GM12878 (cell line): ENCODE results near the gene ZNF805. TPM values are rescaled to one million over a fixed set of nuclear protein-coding genes. Genes with fewer than 3 reads are reported as not detected.
"Not testable (repeated sequence)": the region's sequence is repeated elsewhere in the genome, so short reads cannot be mapped to it uniquely, and the experiment has no call there.

Experiments
- ATAC-seq: fragments of 200-7000 bp; cut with Tn5 transposase; 3 replicates; pipeline ENCODE4 v1.9.1; 2020; ENCODE audit warnings: mild to moderate bottlenecking, moderate library complexity
- BruUV-seq: library from RNA; stranded (reverse); fragments of 400-500 nt; replicated peaks from 2 replicates; lab custom pipeline; 2021; lab: Mats Ljungman, UMichigan
- CTCF ChIA-PET: fragments of 300-600 bp; sonication (Branson Sonifier 250); formaldehyde crosslinking; extraction: SDS; loops from one replicate; lab custom pipeline; 2021; ENCODE audit warnings: inconsistent platforms; lab: Yijun Ruan, JAX
- POLR2A ChIA-PET: fragments of 350-600 bp; formaldehyde crosslinking; extraction: SDS; loops from one replicate; lab custom pipeline; 2021; ENCODE audit warnings: inconsistent platforms; lab: Charles Lee
- RAD21 ChIA-PET: fragments of 300-600 bp; sonication (Branson Sonifier 250); formaldehyde crosslinking; loops from one replicate; lab custom pipeline; 2023; ENCODE audit warnings: antibody characterized with exemption; ENCODE audit not compliant: unreplicated experiment; lab: Charles Lee
- SMC1A ChIA-PET: fragments of 300-600 bp; sonication (Branson Sonifier 250); formaldehyde crosslinking; loops from one replicate; lab custom pipeline; 2023; ENCODE audit not compliant: unreplicated experiment, uncharacterized antibody; lab: Charles Lee
- DNase-seq: peaks from one replicate; pipeline ENCODE4 v3.0.0-alpha.2; 2011; ENCODE audit warnings: low read depth, low spot score
- FAIRE-seq: peaks from 3 replicates; lab custom pipeline; 2011; peaks lifted over from hg19 to GRCh38; lab: Jason Lieb, UNC
- H2AFZ ChIP-seq: 2 replicates; pipeline ENCODE4 v1.6.0; 2011; ENCODE audit warnings: low read depth, low read length, control low read depth; ENCODE audit not compliant: control insufficient read depth
- H3K27ac ChIP-seq: 2 replicates; pipeline ENCODE4 v1.5.1; 2011; ENCODE audit warnings: control low read depth; ENCODE audit not compliant: control insufficient read depth, insufficient read depth
- H3K27me3 ChIP-seq, 2 experiments: replicated peaks in 1 of 2; 2 replicates each; pipeline versions ENCODE4 v1.6.0 to v1.6.1; 2011; ENCODE audit warnings: low read length in 1 of 2; ENCODE audit not compliant: control insufficient read depth in 2 of 2, insufficient read depth in 2 of 2
- H3K36me3 ChIP-seq, 2 experiments: 2 replicates each; pipeline ENCODE4 v1.5.1; 2011; ENCODE audit warnings: low read length in 1 of 2; ENCODE audit not compliant: control insufficient read depth in 2 of 2, insufficient read depth in 2 of 2
- H3K4me1 ChIP-seq: 2 replicates; pipeline ENCODE4 v1.6.1; 2011; ENCODE audit warnings: mild to moderate bottlenecking, low read length, moderate library complexity, mixed read lengths; ENCODE audit not compliant: control insufficient read depth, insufficient read depth
- H3K4me2 ChIP-seq: 2 replicates; pipeline ENCODE4 v1.6.0; 2011; ENCODE audit warnings: control low read depth; ENCODE audit not compliant: control insufficient read depth, insufficient read depth
- H3K4me3 ChIP-seq: fragments of 200-600 bp; sonication (generic); 2 replicates; pipeline ENCODE4 v1.5.1; 2016
- H3K79me2 ChIP-seq: 2 replicates; pipeline ENCODE4 v1.6.0; 2011; ENCODE audit warnings: low read length; ENCODE audit not compliant: control insufficient read depth, insufficient read depth
- H3K9ac ChIP-seq: 2 replicates; pipeline ENCODE4 v1.8.0; 2011; ENCODE audit warnings: low read length, control low read depth, mixed read lengths; ENCODE audit not compliant: control insufficient read depth, insufficient read depth
- H3K9me3 ChIP-seq: replicated peaks from 3 replicates; pipeline ENCODE4 v1.5.1; 2011; ENCODE audit warnings: mild to moderate bottlenecking, low read length; ENCODE audit not compliant: control insufficient read depth, insufficient read depth
- H4K20me1 ChIP-seq: 2 replicates; pipeline ENCODE4 v1.6.0; 2011; ENCODE audit not compliant: control insufficient read depth, insufficient read depth
- BRCA1 ChIP-seq: IDR thresholded peaks from 2 replicates; pipeline ENCODE4 v1.6.1; 2011; ENCODE audit warnings: low read depth, low read length, improper control_type of control experiment
- CBX5 ChIP-seq: sonication (generic); IDR thresholded peaks from 2 replicates; pipeline ENCODE4 v1.6.1; 2016; ENCODE audit warnings: low read depth, moderate library complexity, mild to moderate bottlenecking, inconsistent platforms
- CEBPB ChIP-seq, 2 experiments: fragments of 150-350 bp in 1 of 2; IDR thresholded peaks; 2 replicates each; pipeline ENCODE4 v1.6.1; 2012 to 2014; ENCODE audit warnings: low read depth in 2 of 2, low read length in 2 of 2, borderline replicate concordance in 1 of 2, inconsistent platforms in 1 of 2
- EED ChIP-seq: sonication (generic); IDR thresholded peaks from 2 replicates; pipeline ENCODE4 v1.6.1; 2016; ENCODE audit warnings: antibody characterized with exemption, low read depth
- ESRRA ChIP-seq: IDR thresholded peaks from 2 replicates; pipeline ENCODE4 v1.6.1; 2012; ENCODE audit warnings: mild to moderate bottlenecking, low read length, improper control_type of control experiment
- MTA2 ChIP-seq: fragments of 450-650 bp; IDR thresholded peaks from 2 replicates; pipeline ENCODE4 v1.6.1; 2016; ENCODE audit warnings: low read depth, mild to moderate bottlenecking, moderate library complexity
- MXI1 ChIP-seq: fragments of 150-350 bp; IDR thresholded peaks from 2 replicates; pipeline ENCODE4 v1.6.1; 2011; ENCODE audit warnings: low read depth, mild to moderate bottlenecking, inconsistent platforms, low read length, improper control_type of control experiment
- NKRF ChIP-seq: fragments of 450-650 bp; conservative IDR thresholded peaks from 2 replicates; pipeline ENCODE4 v1.6.1; 2017; ENCODE audit warnings: mild to moderate bottlenecking, moderate library complexity
- NR2F1 ChIP-seq: fragments of 450-650 bp; conservative IDR thresholded peaks from 2 replicates; pipeline ENCODE4 v1.6.1; 2017; ENCODE audit warnings: mild to moderate bottlenecking
- SMARCA5 ChIP-seq: fragments of 450-650 bp; IDR thresholded peaks from 2 replicates; pipeline ENCODE4 v1.6.1; 2017; ENCODE audit warnings: mild to moderate bottlenecking
- YBX1 ChIP-seq: fragments of 450-650 bp; IDR thresholded peaks from 2 replicates; pipeline ENCODE4 v1.6.1; 2016; ENCODE audit warnings: antibody characterized with exemption
- ZNF207 ChIP-seq: fragments of 450-650 bp; IDR thresholded peaks from 2 replicates; pipeline ENCODE4 v1.6.1; 2014; ENCODE audit warnings: antibody characterized with exemption, mild to moderate bottlenecking, borderline replicate concordance
- WGBS: methylation state at CpG from one replicate; pipeline ENCODE4 v1.1.6; 2016; ENCODE audit warnings: low lambda C conversion rate; ENCODE audit not compliant: insufficient replicate concordance, insufficient coverage; ENCODE audit errors: missing lambda C conversion rate; 5-methylcytosine and 5-hydroxymethylcytosine counted together
- in situ Hi-C: fragments of 300-500 bp; cut with MboI; formaldehyde crosslinking; loops from 9 replicates; pipeline ENCODE4 v1.14.3; 2018; ENCODE audit warnings: mixed read lengths
- intact Hi-C: fragments of 100-400 bp; cut with micrococcal nuclease; formaldehyde crosslinking; loops from one replicate; pipeline ENCODE4 v1.14.2; 2022; ENCODE audit not compliant: unreplicated experiment
- polyA plus RNA-seq, 11 experiments: library from polyadenylated mRNA; depleted of rRNA in 4 of 11; unstranded in 6 of 11; stranded (reverse) in 5 of 11; fragments of >200 nt; fragmentation: Nextera tagmentation in 4 of 11; fragmentation: Illumina TruSeq in 1 of 11; extraction: Ambion mirVana in 4 of 11; extraction: Trizol in 1 of 11; gene quantifications; 1 replicate in 1 of 11; 2 replicates in 10 of 11; pipeline versions ENCODE4 v1.2.1 to v1.2.3, GENCODE V29; 2011 to 2016; ENCODE audit warnings: inconsistent platforms in 2 of 11, missing spikeins in 2 of 11, low read depth in 1 of 11
- total RNA-seq, 4 experiments: library from RNA; depleted of rRNA in 3 of 4; stranded (reverse); fragments of >200 nt in 3 of 4; fragmentation: Illumina TruSeq in 1 of 4; extraction: Trizol in 1 of 4; gene quantifications; 2 replicates each; pipeline versions ENCODE4 v1.2.1 to v1.2.3, GENCODE V29; 2013 to 2021
- TF ChIP-seq, protein P1 (sequence below): IDR thresholded peaks from 2 replicates; pipeline ENCODE4 v1.6.1; 2011; ENCODE audit warnings: borderline replicate concordance, low read depth, mild to moderate bottlenecking, moderate library complexity, mixed read lengths, low read length; ENCODE audit not compliant: insufficient read depth; ENCODE audit errors: extremely low read length

Gene ZNF805
- total and polyA plus RNA-seq, 10 of the 15 experiments (the other 5 are each of a cell fraction or from before 2014, with no cell fraction given), result 0.31 to 8.9 (median 2.3) TPM

DNA sequence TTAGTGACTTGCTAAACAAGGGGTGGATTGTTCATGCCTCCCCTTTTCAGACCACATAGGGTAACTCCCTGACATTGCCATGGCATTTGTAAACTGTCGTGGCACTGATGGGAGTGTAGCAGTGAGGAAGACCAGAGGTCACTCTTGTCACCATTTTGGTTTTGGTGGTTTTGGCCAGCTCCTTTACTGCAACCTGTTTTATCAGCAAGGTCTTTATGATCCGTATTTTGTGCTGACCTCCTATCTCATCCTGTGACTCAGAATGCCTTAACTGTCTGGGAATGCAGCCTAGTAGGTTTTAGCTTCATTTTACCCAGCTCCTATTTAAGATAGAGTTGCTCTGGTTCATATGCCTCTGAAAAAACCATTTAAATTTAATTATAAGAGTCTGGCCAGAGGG, 38.0 kb downstream of the ZNF805 start:
- in situ Hi-C loops, DNase-seq, H3K36me3 ChIP-seq, RAD21 ChIA-PET, CTCF ChIA-PET, H4K20me1 ChIP-seq, FAIRE-seq, SMC1A ChIA-PET, H3K4me2 ChIP-seq, H3K9me3 ChIP-seq, H3K27me3 ChIP-seq, ATAC-seq, H3K9ac ChIP-seq, H2AFZ ChIP-seq, H3K4me3 ChIP-seq, BruUV-seq, H3K27ac ChIP-seq, intact Hi-C loops: not testable (repeated sequence)
- H3K4me1 ChIP-seq, result peaks cover 17% of the 10 kb centered on the region; the same call in 1 of the 2 replicates
- H3K79me2 ChIP-seq, result peaks cover 33% of the 10 kb centered on the region
- 46% methylated on average over 2 of the region's 2 CpGs for WGBS
- TF ChIP-seq NR2F1, result 0 out of 2 replicates have a peak, but pooled peaks have one; percentile 33
- POLR2A ChIA-PET, result interaction anchor here (0.6 to 0.9 kb wide), 3 partner anchors 12 to 402 kb away, joined by 3 to 4 read pairs (median 4); no protein-coding TSS in a partner anchor

- Histone ChIP-seq H4K20me1 (peaks cover 3% of the 10 kb centered on the region; the same call in 1 of the 2 replicates), H3K9me3 (no peaks in the 10 kb centered on the region), H3K4me1 (peaks cover 14% of the 10 kb centered on the region), H2AFZ (peak overlapping the region; percentile 33), H3K36me3 (peaks cover 3 to 4% of the 10 kb centered on the region in 2 experiments; a peak in 2 of 4 replicates), H3K79me2 (peaks cover 43% of the 10 kb centered on the region), H3K9ac (peak overlapping the region; percentile 82), H3K27me3 (no peaks in the 10 kb centered on the region), H3K27ac (peak overlapping the region; percentile 90), H3K4me3 (peak overlapping the region; percentile 86), H3K4me2 (peak overlapping the region; percentile 36)
- ChIA-PET RAD21 (no interaction called here), POLR2A (interaction anchor here (0.5 kb wide), 1 partner anchor 965 kb away, joined by 4 read pairs; the partner anchor contains the start of gene ZSCAN5A), SMC1A (no interaction called here), CTCF (interaction anchor here (0.7 kb wide), 1 partner anchor 71 kb away, joined by 3 read pairs; the partner anchor contains the start of gene ZNF304)
- intact Hi-C loops (loop anchor here (1.0 kb wide), 3 partner anchors 39 to 88 kb away; partner anchors contain the start of genes TRAPPC2B, ZNF264, ZNF547 and ZNF805), in situ Hi-C loops (no loop called here)
- 1% methylated on average over 25 of the region's 25 CpGs for WGBS
- TSS peak; percentile 83 for BruUV-seq
- FAIRE-seq (peak; percentile 59), ATAC-seq (peak; percentile 85), DNase-seq (peak; percentile 77)
- no peak for TF ChIP-seq ZNF207
- TF ChIP-seq, protein P1, sequence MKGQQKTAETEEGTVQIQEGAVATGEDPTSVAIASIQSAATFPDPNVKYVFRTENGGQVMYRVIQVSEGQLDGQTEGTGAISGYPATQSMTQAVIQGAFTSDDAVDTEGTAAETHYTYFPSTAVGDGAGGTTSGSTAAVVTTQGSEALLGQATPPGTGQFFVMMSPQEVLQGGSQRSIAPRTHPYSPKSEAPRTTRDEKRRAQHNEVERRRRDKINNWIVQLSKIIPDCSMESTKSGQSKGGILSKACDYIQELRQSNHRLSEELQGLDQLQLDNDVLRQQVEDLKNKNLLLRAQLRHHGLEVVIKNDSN, result peak; percentile 59
- peak; percentile 94 for TF ChIP-seq EED
- peak; percentile 42; the same call in 1 of the 2 replicates for TF ChIP-seq MTA2
- no peak for TF ChIP-seq ESRRA
- peak; percentile 97 for TF ChIP-seq MXI1
- no peak for TF ChIP-seq BRCA1
- TF ChIP-seq NKRF, result peak; percentile 73
- no peak for TF ChIP-seq YBX1
- TF ChIP-seq CBX5, result 0 out of 2 replicates have a peak, but pooled peaks have one; percentile 28
- TF ChIP-seq SMARCA5, result 0 out of 2 replicates have a peak, but pooled peaks have one; percentile 31
- 0 out of 4 replicates have a peak, but pooled peaks of 1 of the 2 experiments have one; percentile 44 for TF ChIP-seq CEBPB (IDR thresholded peaks at IDR 0.05; ENCODE audit: borderline replicate concordance in 1 of 2, low read depth in 2 of 2, low read length in 2 of 2)
Measured at GRCh38 chr19:57279418-57280164, 39.2 kb downstream of the ZNF805 start.
